ENCODE data around the gene DGKI. TPM values are rescaled to one million over a fixed set of nuclear protein-coding genes. Genes with fewer than 3 reads are reported as not detected.

DGKI gene
- total and polyA plus RNA-seq, 2 experiments from 2014 or later = 0.16 to 1.0 TPM

DNA sequence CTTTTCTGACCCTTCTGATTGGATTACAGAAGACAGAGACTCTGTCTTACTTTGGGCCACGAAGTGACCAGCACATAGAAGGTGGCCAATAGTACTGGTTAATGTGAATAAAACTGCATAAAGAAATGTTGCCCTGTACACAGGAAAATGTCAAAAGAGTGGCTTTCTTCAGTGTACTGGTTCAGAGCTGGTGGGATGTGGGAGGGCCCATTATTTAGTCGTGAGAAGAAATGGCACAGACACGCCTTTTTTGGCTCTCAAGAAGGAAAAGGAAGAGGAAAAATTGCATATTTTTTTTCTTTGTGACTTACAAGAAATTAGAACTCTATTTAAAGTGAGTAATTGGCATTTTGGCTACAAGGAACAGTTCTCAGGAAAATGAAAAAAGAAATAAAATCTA lies 129.7 kb downstream of the DGKI start (continued):
- TF ChIP-seq, protein P1, sequence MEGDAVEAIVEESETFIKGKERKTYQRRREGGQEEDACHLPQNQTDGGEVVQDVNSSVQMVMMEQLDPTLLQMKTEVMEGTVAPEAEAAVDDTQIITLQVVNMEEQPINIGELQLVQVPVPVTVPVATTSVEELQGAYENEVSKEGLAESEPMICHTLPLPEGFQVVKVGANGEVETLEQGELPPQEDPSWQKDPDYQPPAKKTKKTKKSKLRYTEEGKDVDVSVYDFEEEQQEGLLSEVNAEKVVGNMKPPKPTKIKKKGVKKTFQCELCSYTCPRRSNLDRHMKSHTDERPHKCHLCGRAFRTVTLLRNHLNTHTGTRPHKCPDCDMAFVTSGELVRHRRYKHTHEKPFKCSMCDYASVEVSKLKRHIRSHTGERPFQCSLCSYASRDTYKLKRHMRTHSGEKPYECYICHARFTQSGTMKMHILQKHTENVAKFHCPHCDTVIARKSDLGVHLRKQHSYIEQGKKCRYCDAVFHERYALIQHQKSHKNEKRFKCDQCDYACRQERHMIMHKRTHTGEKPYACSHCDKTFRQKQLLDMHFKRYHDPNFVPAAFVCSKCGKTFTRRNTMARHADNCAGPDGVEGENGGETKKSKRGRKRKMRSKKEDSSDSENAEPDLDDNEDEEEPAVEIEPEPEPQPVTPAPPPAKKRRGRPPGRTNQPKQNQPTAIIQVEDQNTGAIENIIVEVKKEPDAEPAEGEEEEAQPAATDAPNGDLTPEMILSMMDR (conservative IDR thresholded peaks at IDR 0.05; ENCODE audit: low read depth in 2 of 2) = no peak
- no peak for TF ChIP-seq ZNF114 (CRISPR knock-in tag; IDR thresholded peaks at IDR 0.05)

DNA sequence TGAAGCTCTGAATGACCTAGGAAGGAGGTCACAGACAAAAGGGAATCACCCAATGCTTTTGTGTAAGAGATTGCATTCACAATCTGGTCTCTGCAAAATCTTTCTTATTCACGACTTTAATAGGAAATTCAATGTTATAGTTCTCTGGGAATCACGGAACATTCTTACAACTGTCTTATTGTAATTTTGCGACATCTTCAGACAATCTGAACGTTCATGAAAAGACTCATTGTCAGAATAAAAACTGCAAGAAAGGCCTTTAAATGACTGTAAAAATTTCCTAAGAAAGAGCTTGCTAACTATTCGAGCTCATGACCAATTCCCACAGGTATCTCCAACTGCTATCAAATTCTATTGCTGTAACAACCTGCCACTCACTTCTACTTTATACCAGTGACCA lies 130.7 kb downstream of the DGKI start:
- Histone ChIP-seq H2AFZ (peak overlapping the region; percentile 43; the same call in 1 of the 2 replicates), H3K27me3 (ENCODE audit: insufficient read depth) (no peaks in the 10 kb centered on the region), H3K4me3 (no peak overlapping the region), H3K4me1 (ENCODE audit: insufficient read depth) (peaks cover 10% of the 10 kb centered on the region), H3F3A (replicated peaks; ENCODE audit: low read depth) (no peaks in the 10 kb centered on the region), H4K20me1 (replicated peaks; ENCODE audit: insufficient read depth) (no peaks in the 10 kb centered on the region), H3K4me2 (no peak overlapping the region), H3K9me2 (ENCODE audit: insufficient read depth) (no peaks in the 10 kb centered on the region), H3K79me2 (replicated peaks; ENCODE audit: insufficient read depth) (no peaks in the 10 kb centered on the region), H3K27ac (ENCODE audit: low read depth) (no peak overlapping the region), H3K36me3 (ENCODE audit: insufficient read depth) (no peaks in the 10 kb centered on the region)
- no peak for DNase-seq (ENCODE audit: low spot score)
- Mint-ChIP-seq H3K4me1 (peaks cover 23% of the 10 kb centered on the region), H3K27me3 (ENCODE audit: insufficient read depth, low read depth, poor library complexity) (no peaks in the 10 kb centered on the region), H3K4me3 (no peak overlapping the region), H3K27ac (no peak overlapping the region), H3K9me3 (no peaks in the 10 kb centered on the region), H3K36me3 (ENCODE audit: low read depth) (no peaks in the 10 kb centered on the region)
- ATAC-seq = no peak
- TF ChIP-seq, protein P1 (conservative IDR thresholded peaks at IDR 0.05; ENCODE audit: low read depth in 2 of 2) = no peak
- TF ChIP-seq, protein P2, sequence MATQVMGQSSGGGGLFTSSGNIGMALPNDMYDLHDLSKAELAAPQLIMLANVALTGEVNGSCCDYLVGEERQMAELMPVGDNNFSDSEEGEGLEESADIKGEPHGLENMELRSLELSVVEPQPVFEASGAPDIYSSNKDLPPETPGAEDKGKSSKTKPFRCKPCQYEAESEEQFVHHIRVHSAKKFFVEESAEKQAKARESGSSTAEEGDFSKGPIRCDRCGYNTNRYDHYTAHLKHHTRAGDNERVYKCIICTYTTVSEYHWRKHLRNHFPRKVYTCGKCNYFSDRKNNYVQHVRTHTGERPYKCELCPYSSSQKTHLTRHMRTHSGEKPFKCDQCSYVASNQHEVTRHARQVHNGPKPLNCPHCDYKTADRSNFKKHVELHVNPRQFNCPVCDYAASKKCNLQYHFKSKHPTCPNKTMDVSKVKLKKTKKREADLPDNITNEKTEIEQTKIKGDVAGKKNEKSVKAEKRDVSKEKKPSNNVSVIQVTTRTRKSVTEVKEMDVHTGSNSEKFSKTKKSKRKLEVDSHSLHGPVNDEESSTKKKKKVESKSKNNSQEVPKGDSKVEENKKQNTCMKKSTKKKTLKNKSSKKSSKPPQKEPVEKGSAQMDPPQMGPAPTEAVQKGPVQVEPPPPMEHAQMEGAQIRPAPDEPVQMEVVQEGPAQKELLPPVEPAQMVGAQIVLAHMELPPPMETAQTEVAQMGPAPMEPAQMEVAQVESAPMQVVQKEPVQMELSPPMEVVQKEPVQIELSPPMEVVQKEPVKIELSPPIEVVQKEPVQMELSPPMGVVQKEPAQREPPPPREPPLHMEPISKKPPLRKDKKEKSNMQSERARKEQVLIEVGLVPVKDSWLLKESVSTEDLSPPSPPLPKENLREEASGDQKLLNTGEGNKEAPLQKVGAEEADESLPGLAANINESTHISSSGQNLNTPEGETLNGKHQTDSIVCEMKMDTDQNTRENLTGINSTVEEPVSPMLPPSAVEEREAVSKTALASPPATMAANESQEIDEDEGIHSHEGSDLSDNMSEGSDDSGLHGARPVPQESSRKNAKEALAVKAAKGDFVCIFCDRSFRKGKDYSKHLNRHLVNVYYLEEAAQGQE (IDR thresholded peaks at IDR 0.05; ENCODE audit: unreplicated experiment) = no peak
- TF ChIP-seq ZNF331 (CRISPR knock-in tag; IDR thresholded peaks at IDR 0.05; ENCODE audit: low read depth) = no peak
- no peak for TF ChIP-seq ZNF114 (CRISPR knock-in tag; IDR thresholded peaks at IDR 0.05)
- no peak for TF ChIP-seq NANOG (IDR thresholded peaks at IDR 0.05; ENCODE audit: borderline replicate concordance)
- TF ChIP-seq CREB1 (CRISPR knock-in tag; IDR thresholded peaks at IDR 0.05; ENCODE audit: low read depth) = no peak
- TF ChIP-seq, protein P3, sequence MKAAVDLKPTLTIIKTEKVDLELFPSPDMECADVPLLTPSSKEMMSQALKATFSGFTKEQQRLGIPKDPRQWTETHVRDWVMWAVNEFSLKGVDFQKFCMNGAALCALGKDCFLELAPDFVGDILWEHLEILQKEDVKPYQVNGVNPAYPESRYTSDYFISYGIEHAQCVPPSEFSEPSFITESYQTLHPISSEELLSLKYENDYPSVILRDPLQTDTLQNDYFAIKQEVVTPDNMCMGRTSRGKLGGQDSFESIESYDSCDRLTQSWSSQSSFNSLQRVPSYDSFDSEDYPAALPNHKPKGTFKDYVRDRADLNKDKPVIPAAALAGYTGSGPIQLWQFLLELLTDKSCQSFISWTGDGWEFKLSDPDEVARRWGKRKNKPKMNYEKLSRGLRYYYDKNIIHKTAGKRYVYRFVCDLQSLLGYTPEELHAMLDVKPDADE (IDR thresholded peaks at IDR 0.05) = no peak
- no peak for TF ChIP-seq EZH2phosphoT487 (IDR thresholded peaks at IDR 0.05; ENCODE audit: unreplicated experiment)
- TF ChIP-seq STAT1 (IDR thresholded peaks at IDR 0.05; ENCODE audit: unreplicated experiment) = no peak
- no peak for TF ChIP-seq POLR2AphosphoS5 (IDR thresholded peaks at IDR 0.05; ENCODE audit: low read depth)
- no peak for TF ChIP-seq JUNB (IDR thresholded peaks at IDR 0.05; ENCODE audit: unreplicated experiment)
- no peak for TF ChIP-seq EZH2 (IDR thresholded peaks at IDR 0.05; ENCODE audit: low read depth, unreplicated experiment)

Data from GM23338 (cell line).